H1 (cell line): ENCODE data around the gene GRM4. TPM values are rescaled to one million over a fixed set of nuclear protein-coding genes. Genes with fewer than 3 reads are reported as not detected.

Source experiments
- RNF2 ChIP-seq: fragments of 200-900, 300-1000 bp; sonication (generic); IDR thresholded peaks from 2 replicates; pipeline ENCODE4 v1.7.1; 2016; ENCODE audit warnings: borderline replicate concordance, low read depth, mild to moderate bottlenecking, antibody characterized with exemption, low read length; ENCODE audit not compliant: poor library complexity, severe bottlenecking; ENCODE audit errors: missing control alignments
- ZNF274 ChIP-seq: IDR thresholded peaks from 2 replicates; pipeline ENCODE4 v1.7.0; 2012; ENCODE audit warnings: low read length, borderline replicate concordance; ENCODE audit errors: extremely low read depth
- polyA plus RNA-seq, 7 experiments: library from polyadenylated mRNA; depleted of rRNA in 3 of 7; stranded (reverse) in 5 of 7; unstranded in 2 of 7; fragments of >200 nt in 5 of 7; fragments of 200-250 nt in 2 of 7; gene quantifications; 1 replicate in 5 of 7; 2 replicates in 1 of 7; 4 replicates in 1 of 7; pipeline versions ENCODE4 v1.2.1 to v1.2.3, GENCODE V29; 2011 to 2013; ENCODE audit warnings: missing spikeins in 2 of 7, mixed read lengths in 2 of 7
- total RNA-seq: library from RNA; stranded (reverse); fragmentation: NEBNext Ultra II Directional; extraction: Animal tissue kit (Norgen Biotek cat#: 25700); gene quantifications from 2 replicates; pipeline ENCODE4 v1.2.1, GENCODE V29; 2021

Gene GRM4
- total and polyA plus RNA-seq, 2 of the 8 experiments (the other 6 are each of a cell fraction or from before 2014, with no cell fraction given): 19.6 to 21.5 TPM

- no peak for TF ChIP-seq RNF2
- TF ChIP-seq ZNF274: no peak
Observed at GRCh38 chr6:34096814-34097213, 49.1 kb downstream of the GRM4 start (continued).
